NB4 (cell line): ENCODE results near the gene ADAMTS7.

ENCODE experiments used
- POLR2A ChIP-seq: IDR thresholded peaks from 2 replicates; pipeline ENCODE4 v1.6.1; 2011; ENCODE audit warnings: mild to moderate bottlenecking; ENCODE audit not compliant: insufficient read length; ENCODE audit errors: extremely low read depth
- TF ChIP-seq, protein P1 (sequence below): IDR thresholded peaks from one replicate; pipeline ENCODE4 v1.5.1; 2012; ENCODE audit warnings: low read depth, low read length

DNA sequence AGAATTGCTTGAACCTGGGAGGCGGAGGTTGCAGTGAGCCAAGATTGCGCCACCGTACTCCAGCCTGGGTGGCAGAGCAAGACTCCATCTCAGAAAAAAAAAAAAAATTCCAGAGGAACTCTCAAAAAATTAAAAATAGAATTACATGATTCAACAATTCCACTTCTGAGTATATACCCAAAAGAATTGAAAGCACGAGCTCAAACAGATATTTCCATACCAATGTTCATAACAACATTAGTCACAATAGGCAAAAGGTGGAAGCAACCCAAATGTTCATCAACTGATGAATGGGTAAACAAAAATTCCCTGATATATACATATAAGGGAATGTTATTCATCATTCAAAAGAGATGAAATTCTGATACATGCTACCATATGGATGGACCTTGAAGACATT is 44.5 kb upstream of the ADAMTS7 start:
- TF ChIP-seq POLR2A: no peak
- TF ChIP-seq, protein P1, sequence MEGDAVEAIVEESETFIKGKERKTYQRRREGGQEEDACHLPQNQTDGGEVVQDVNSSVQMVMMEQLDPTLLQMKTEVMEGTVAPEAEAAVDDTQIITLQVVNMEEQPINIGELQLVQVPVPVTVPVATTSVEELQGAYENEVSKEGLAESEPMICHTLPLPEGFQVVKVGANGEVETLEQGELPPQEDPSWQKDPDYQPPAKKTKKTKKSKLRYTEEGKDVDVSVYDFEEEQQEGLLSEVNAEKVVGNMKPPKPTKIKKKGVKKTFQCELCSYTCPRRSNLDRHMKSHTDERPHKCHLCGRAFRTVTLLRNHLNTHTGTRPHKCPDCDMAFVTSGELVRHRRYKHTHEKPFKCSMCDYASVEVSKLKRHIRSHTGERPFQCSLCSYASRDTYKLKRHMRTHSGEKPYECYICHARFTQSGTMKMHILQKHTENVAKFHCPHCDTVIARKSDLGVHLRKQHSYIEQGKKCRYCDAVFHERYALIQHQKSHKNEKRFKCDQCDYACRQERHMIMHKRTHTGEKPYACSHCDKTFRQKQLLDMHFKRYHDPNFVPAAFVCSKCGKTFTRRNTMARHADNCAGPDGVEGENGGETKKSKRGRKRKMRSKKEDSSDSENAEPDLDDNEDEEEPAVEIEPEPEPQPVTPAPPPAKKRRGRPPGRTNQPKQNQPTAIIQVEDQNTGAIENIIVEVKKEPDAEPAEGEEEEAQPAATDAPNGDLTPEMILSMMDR: no peak
